Nephron progenitor cell (in vitro differentiated cells): ENCODE data around the gene HYCC1.

ENCODE experiments used
- DNase-seq: peaks from one replicate; pipeline ENCODE4 v3.0.0; 2021
- H3K27ac Mint-ChIP-seq: 2 replicates; pipeline ENCODE4 v1.8.0; 2021; ENCODE audit warnings: mild to moderate bottlenecking, moderate library complexity, mixed read lengths
- H3K27me3 Mint-ChIP-seq: 2 replicates; pipeline ENCODE4 v1.8.0; 2021; ENCODE audit warnings: mild to moderate bottlenecking, low read depth, mixed read lengths; ENCODE audit not compliant: poor library complexity
- H3K36me3 Mint-ChIP-seq: 2 replicates; pipeline ENCODE4 v1.8.0; 2021; ENCODE audit warnings: low read depth, mixed read lengths
- H3K4me1 Mint-ChIP-seq: 2 replicates; pipeline ENCODE4 v1.8.0; 2021; ENCODE audit warnings: mixed read lengths
- H3K4me3 Mint-ChIP-seq: 2 replicates; pipeline ENCODE4 v1.8.0; 2021; ENCODE audit warnings: mild to moderate bottlenecking, moderate library complexity, mixed read lengths
- H3K9me3 Mint-ChIP-seq: 2 replicates; pipeline ENCODE4 v1.8.0; 2021; ENCODE audit warnings: mild to moderate bottlenecking, moderate library complexity, mixed read lengths
- CTCF ChIP-seq: fragments of 200-600 bp; sonication (generic); IDR thresholded peaks from 2 replicates; pipeline ENCODE4 v1.5.0; 2021; ENCODE audit warnings: antibody characterized with exemption

Gene HYCC1

GRCh38 chr7:22990588-22990949 is 23.4 kb downstream of the HYCC1 start:
- no peak for TF ChIP-seq CTCF
- H3K4me1 Mint-ChIP-seq = peaks cover 7% of the 10 kb centered on the region
- DNase-seq = no peak
- no peak overlapping the region for H3K4me3 Mint-ChIP-seq
- H3K36me3 Mint-ChIP-seq = peaks cover 13% of the 10 kb centered on the region
- no peaks in the 10 kb centered on the region for H3K9me3 Mint-ChIP-seq
- H3K27me3 Mint-ChIP-seq = no peaks in the 10 kb centered on the region
- H3K27ac Mint-ChIP-seq = no peak overlapping the region

- Mint-ChIP-seq H3K9me3 (no peaks in the 10 kb centered on the region), H3K27ac (no peak overlapping the region), H3K27me3 (no peaks in the 10 kb centered on the region), H3K4me3 (no peak overlapping the region), H3K4me1 (peaks cover 1% of the 10 kb centered on the region), H3K36me3 (peaks cover 13% of the 10 kb centered on the region)
- no peak for TF ChIP-seq CTCF
- DNase-seq = no peak
These were observed 24.0 kb downstream of the HYCC1 start for GRCh38 chr7:22989643-22990587.

- no peaks in the 10 kb centered on the region for H3K27me3 Mint-ChIP-seq
- H3K4me3 Mint-ChIP-seq = no peak overlapping the region
- H3K4me1 Mint-ChIP-seq = no peaks in the 10 kb centered on the region
- no peak overlapping the region for H3K27ac Mint-ChIP-seq
- no peaks in the 10 kb centered on the region for H3K9me3 Mint-ChIP-seq
- H3K36me3 Mint-ChIP-seq = peaks cover 11% of the 10 kb centered on the region
- no peak for TF ChIP-seq CTCF
- DNase-seq = no peak
These were observed 28.5 kb downstream of the HYCC1 start for GRCh38 chr7:22985436-22985835.

- Mint-ChIP-seq H3K27ac (no peak overlapping the region), H3K9me3 (no peaks in the 10 kb centered on the region), H3K36me3 (no peaks in the 10 kb centered on the region), H3K4me1 (no peaks in the 10 kb centered on the region), H3K27me3 (no peaks in the 10 kb centered on the region), H3K4me3 (no peak overlapping the region)
- no peak for DNase-seq
- TF ChIP-seq CTCF = no peak
These were observed 30.6 kb downstream of the HYCC1 start for GRCh38 chr7:22983257-22983855.

GRCh38 chr7:22980422-22980821 is 33.5 kb downstream of the HYCC1 start:
- TF ChIP-seq CTCF = no peak
- peaks cover 13% of the 10 kb centered on the region for H3K36me3 Mint-ChIP-seq
- H3K4me3 Mint-ChIP-seq = no peak overlapping the region
- H3K27ac Mint-ChIP-seq = no peak overlapping the region
- H3K4me1 Mint-ChIP-seq = no peaks in the 10 kb centered on the region
- H3K27me3 Mint-ChIP-seq = no peaks in the 10 kb centered on the region
- no peak for DNase-seq
- H3K9me3 Mint-ChIP-seq = no peaks in the 10 kb centered on the region
